Cerebellar cortex (tissue), 1 donor: ENCODE results near the gene RNF126.
A peak's percentile ranks its signal among the peaks of the same experiment; 100 is the strongest.
"Not testable (repeated sequence)": the region's sequence is repeated elsewhere in the genome, so short reads cannot be mapped to it uniquely, and the experiment has no call there.

Experiments
- DNase-seq: peaks from one replicate; pipeline ENCODE4 v3.0.0-alpha.2; 2015; ENCODE audit warnings: low spot score

RNF126 gene

GRCh38 chr19:646779-647565, 16.0 kb downstream of the RNF126 start:
- no peak for DNase-seq

- no peak for DNase-seq
Observed at GRCh38 chr19:645912-646778, 16.9 kb downstream of the RNF126 start.

GRCh38 chr19:644789-645188, 18.2 kb downstream of the RNF126 start:
- DNase-seq: no peak

GRCh38 chr19:644363-644762, 18.7 kb downstream of the RNF126 start:
- DNase-seq: no peak

GRCh38 chr19:643736-644135, 19.3 kb downstream of the RNF126 start:
- no peak for DNase-seq

- no peak for DNase-seq
Observed at GRCh38 chr19:642767-643727, 20.0 kb downstream of the RNF126 start.

- no peak for DNase-seq
Observed at GRCh38 chr19:641702-642101, 21.3 kb downstream of the RNF126 start.

- no peak for DNase-seq
Observed at GRCh38 chr19:640606-641189, 22.3 kb downstream of the RNF126 start.

- no peak for DNase-seq
Observed at GRCh38 chr19:640161-640558, 22.9 kb downstream of the RNF126 start.

GRCh38 chr19:639253-640160, 23.5 kb downstream of the RNF126 start, which contains the start of gene FGF22:
Gene FGF22, plus strand, starts transcription at chr19:639879. Its CDS starts 47 bp downstream, at chr19:639926.
- peak; percentile 79 for DNase-seq

GRCh38 chr19:638906-639252, 24.1 kb downstream of the RNF126 start:
- no peak for DNase-seq

- no peak for DNase-seq
Observed at GRCh38 chr19:634975-635652, 27.9 kb downstream of the RNF126 start.

GRCh38 chr19:633786-634639, 29.0 kb downstream of the RNF126 start:
- no peak for DNase-seq

GRCh38 chr19:633068-633785, 29.8 kb downstream of the RNF126 start, which contains the start of gene POLRMT:
Gene POLRMT, minus strand, starts transcription at chr19:633537. Its CDS starts 25 bp downstream, at chr19:633512.
- DNase-seq: peak; percentile 98

GRCh38 chr19:632579-633067, 30.4 kb downstream of the RNF126 start:
- peak; percentile 41 for DNase-seq

GRCh38 chr19:629961-630714, 32.9 kb downstream of the RNF126 start:
- DNase-seq: no peak

- not testable (repeated sequence) for DNase-seq
Observed at GRCh38 chr19:629515-629914, 33.5 kb downstream of the RNF126 start.
